ENCODE data around the gene PRDM15. TPM values are rescaled to one million over a fixed set of nuclear protein-coding genes. Genes with fewer than 3 reads are reported as not detected.
A peak's percentile ranks its signal among the peaks of the same experiment; 100 is the strongest.

Gene PRDM15
- polyA plus RNA-seq, 3 donors: 0.19 to 19.0 (median 0.74) TPM

DNA sequence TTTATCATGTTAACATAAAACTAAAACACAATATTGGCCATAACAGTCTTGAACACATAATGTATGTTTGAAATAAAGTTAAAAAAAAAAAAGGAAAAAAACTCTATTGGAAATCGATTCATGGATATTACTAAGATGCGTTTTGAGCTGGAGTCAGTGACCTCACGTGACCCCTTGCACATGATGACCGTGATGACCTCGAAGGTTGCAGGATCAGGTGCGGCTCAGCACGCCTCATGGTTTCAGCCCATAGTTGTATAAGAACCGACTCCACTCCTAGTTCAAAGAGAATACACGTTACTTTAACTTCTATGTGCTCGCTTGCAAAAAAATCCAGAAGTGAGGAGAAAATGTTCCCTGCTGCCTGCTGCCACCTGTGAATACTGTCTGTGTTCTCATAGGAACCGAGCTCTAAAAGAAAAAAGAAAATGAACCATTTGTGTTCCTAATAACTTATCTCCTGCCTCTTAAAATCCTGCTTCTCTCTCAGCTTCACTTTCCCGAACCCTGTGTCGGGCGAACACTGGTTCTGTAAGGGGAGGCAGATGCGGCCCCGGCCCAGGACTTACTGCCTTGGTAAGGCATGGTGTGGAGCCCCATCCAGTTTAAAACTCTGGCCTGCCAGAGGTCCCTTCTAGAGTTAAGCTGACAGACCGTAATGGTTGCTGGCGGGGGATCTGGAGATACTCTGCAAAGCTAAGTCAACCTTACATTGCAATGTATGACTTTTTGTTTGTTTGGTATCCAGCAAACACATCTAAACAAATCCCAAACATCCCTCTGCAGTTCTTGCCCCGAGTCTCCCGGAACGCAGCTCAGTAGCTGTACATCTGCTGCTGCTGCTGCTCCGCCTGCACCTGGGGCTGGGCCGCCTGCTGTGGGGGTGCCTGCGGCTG lies 78.5 kb downstream of the PRDM15 start:
- H3K36me3 Mint-ChIP-seq: peaks cover 50 to 52% of the 10 kb centered on the region in 2 donors
- Histone ChIP-seq H3K4me2 (replicated peaks; ENCODE audit: extremely low read depth, low read length, poor library complexity, severe bottlenecking) (no peak overlapping the region), H3K9ac (ENCODE audit: insufficient read depth, low read length, poor library complexity, severe bottlenecking) (no peak overlapping the region), H3K4me1 (ENCODE audit: control insufficient read depth in 1 of 2, insufficient read depth in 2 of 2, low read length in 2 of 2) (peaks cover 14 to 24% of the 10 kb centered on the region in 2 donors), H3K27ac (ENCODE audit: low read depth in 1 of 2, low read length in 2 of 2) (peak overlapping the region in 1 of 2 donors; percentile 37), H3K4me3 (replicated peaks in 1 of 3; ENCODE audit: low read depth in 2 of 3, low read length in 3 of 3) (no peak overlapping the region), H3K79me2 (ENCODE audit: insufficient read depth, low read length) (no peaks in the 10 kb centered on the region), H2AFZ (ENCODE audit: insufficient read depth, low read depth, low read length, poor library complexity, severe bottlenecking) (no peak overlapping the region), H3K9me3 (replicated peaks in 1 of 2; ENCODE audit: control insufficient read depth in 1 of 2, insufficient read depth in 1 of 2, low read length in 2 of 2) (no peaks in the 10 kb centered on the region), H3K27me3 (ENCODE audit: control insufficient read depth in 2 of 2, insufficient read depth in 2 of 2, low read length in 2 of 2) (no peaks in the 10 kb centered on the region), H3K36me3 (replicated peaks in 1 of 2; ENCODE audit: control insufficient read depth in 1 of 2, insufficient read depth in 2 of 2, low read length in 2 of 2) (peaks cover 8 to 61% of the 10 kb centered on the region in 2 donors), H4K20me1 (ENCODE audit: insufficient read depth, low read length) (no peaks in the 10 kb centered on the region)
- intact Hi-C loops (cut with micrococcal nuclease): no loop called here
- H3K9me3 Mint-ChIP-seq: peaks cover 0 to 3% (median 0%) of the 10 kb centered on the region in 7 donors
- 94% methylated on average over 19 of the region's 24 CpGs for WGBS (ENCODE audit: insufficient coverage)
- TF ChIP-seq, protein P1, sequence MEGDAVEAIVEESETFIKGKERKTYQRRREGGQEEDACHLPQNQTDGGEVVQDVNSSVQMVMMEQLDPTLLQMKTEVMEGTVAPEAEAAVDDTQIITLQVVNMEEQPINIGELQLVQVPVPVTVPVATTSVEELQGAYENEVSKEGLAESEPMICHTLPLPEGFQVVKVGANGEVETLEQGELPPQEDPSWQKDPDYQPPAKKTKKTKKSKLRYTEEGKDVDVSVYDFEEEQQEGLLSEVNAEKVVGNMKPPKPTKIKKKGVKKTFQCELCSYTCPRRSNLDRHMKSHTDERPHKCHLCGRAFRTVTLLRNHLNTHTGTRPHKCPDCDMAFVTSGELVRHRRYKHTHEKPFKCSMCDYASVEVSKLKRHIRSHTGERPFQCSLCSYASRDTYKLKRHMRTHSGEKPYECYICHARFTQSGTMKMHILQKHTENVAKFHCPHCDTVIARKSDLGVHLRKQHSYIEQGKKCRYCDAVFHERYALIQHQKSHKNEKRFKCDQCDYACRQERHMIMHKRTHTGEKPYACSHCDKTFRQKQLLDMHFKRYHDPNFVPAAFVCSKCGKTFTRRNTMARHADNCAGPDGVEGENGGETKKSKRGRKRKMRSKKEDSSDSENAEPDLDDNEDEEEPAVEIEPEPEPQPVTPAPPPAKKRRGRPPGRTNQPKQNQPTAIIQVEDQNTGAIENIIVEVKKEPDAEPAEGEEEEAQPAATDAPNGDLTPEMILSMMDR (IDR thresholded peaks at IDR 0.05): no peak
- peaks cover 0 to 2% (median under 1%) of the 10 kb centered on the region in 3 donors for H3K27me3 Mint-ChIP-seq (ENCODE audit: low read depth in 3 of 3)
- no peak overlapping the region for H3K4me3 Mint-ChIP-seq
- peaks cover 21% of the 10 kb centered on the region for H3K4me1 Mint-ChIP-seq
- peak overlapping the region in 3 of 7 donors; percentile 34 to 92 (median 41) for H3K27ac Mint-ChIP-seq
- no peak for DNase-seq

DNA sequence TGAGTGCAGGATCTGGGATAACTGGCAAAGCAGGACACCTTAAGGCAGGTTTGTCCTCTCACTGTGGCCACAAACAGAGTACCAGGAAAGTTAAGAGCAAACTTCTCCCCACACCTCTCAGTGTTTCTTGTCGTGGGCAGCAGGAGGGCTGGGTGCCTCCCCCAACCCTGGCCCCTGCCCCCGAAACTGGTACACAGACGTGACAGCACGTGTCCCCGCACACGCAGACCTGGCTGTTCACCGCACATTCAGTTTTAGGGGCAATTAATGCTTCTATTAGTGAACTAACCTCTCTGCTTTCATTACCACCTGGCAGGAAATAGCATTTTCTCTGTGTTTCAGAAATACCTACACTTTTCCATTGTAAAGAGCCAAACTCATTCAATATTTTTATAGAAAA lies 79.4 kb downstream of the PRDM15 start:
- peaks cover 49 to 50% of the 10 kb centered on the region in 2 donors for H3K36me3 Mint-ChIP-seq

More for the DNA sequence above, 79.4 kb downstream of the PRDM15 start:
- peaks cover 2 to 4% (median 3%) of the 10 kb centered on the region in 3 donors for H3K27me3 Mint-ChIP-seq (ENCODE audit: low read depth in 3 of 3)
- peaks cover 21% of the 10 kb centered on the region for H3K4me1 Mint-ChIP-seq
- TF ChIP-seq, protein P1 (IDR thresholded peaks at IDR 0.05): no peak
- Histone ChIP-seq H3K27me3 (ENCODE audit: control insufficient read depth in 2 of 2, insufficient read depth in 2 of 2, low read length in 2 of 2) (no peaks in the 10 kb centered on the region), H4K20me1 (ENCODE audit: insufficient read depth, low read length) (no peaks in the 10 kb centered on the region), H3K4me1 (ENCODE audit: control insufficient read depth in 1 of 2, insufficient read depth in 2 of 2, low read length in 2 of 2) (peaks cover 14 to 24% of the 10 kb centered on the region in 2 donors), H3K79me2 (ENCODE audit: insufficient read depth, low read length) (no peaks in the 10 kb centered on the region), H3K4me2 (replicated peaks; ENCODE audit: extremely low read depth, low read length, poor library complexity, severe bottlenecking) (no peak overlapping the region), H2AFZ (ENCODE audit: insufficient read depth, low read depth, low read length, poor library complexity, severe bottlenecking) (no peak overlapping the region), H3K9ac (ENCODE audit: insufficient read depth, low read length, poor library complexity, severe bottlenecking) (no peak overlapping the region), H3K4me3 (replicated peaks in 1 of 3; ENCODE audit: low read depth in 2 of 3, low read length in 3 of 3) (no peak overlapping the region), H3K9me3 (replicated peaks in 1 of 2; ENCODE audit: control insufficient read depth in 1 of 2, insufficient read depth in 1 of 2, low read length in 2 of 2) (no peaks in the 10 kb centered on the region), H3K27ac (ENCODE audit: low read depth in 1 of 2, low read length in 2 of 2) (no peak overlapping the region), H3K36me3 (replicated peaks in 1 of 2; ENCODE audit: control insufficient read depth in 1 of 2, insufficient read depth in 2 of 2, low read length in 2 of 2) (peaks cover 8 to 54% of the 10 kb centered on the region in 2 donors)
- intact Hi-C loops (cut with micrococcal nuclease): no loop called here
- no peak overlapping the region for H3K27ac Mint-ChIP-seq
- peaks cover 0 to 3% (median 0%) of the 10 kb centered on the region in 7 donors for H3K9me3 Mint-ChIP-seq
- WGBS (ENCODE audit: insufficient coverage): 100% methylated on average over 6 of the region's 7 CpGs
- no peak overlapping the region for H3K4me3 Mint-ChIP-seq
- DNase-seq: no peak
